Measurements from ENCODE around the gene DMD. TPM values are rescaled to one million over a fixed set of nuclear protein-coding genes. Genes with fewer than 3 reads are reported as not detected.

DMD gene
- total RNA-seq, 1 experiment from 2014 or later: 25.3 TPM

DNA sequence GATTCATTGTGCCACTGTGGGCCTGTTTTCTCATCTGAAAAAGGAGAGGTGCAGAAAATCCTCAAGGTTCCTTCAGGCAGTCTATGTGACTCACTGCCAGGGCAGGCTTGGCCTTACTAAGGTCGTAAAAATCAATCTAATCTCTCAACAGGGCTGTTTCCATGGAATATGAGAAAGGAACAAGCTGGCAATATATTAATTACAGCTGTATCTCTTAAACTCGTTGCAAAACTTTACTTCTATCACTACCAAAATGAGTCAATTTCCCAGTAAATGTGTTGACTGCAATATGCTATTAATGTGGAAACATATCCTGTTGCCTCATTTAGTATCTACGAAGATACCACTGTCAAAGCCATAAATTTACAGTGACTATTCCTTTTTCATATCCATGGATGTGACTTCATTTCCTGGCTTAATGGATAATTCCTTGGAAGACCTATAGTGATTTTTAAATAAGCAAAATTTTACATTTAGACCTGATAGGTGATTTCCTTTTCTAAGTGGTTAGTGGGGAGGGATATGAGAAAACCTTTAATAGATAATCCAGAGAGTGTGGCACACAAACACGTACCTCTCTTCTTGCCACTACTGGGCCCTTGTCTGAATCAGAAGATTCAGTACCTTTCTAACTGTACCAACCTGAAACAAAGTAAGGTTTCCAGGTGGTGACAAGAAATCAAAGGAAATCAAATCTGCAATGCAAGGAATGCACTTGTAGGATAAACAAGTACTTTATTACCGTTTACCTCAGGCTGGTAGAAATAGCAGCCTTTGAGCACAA is 2012.1 kb downstream of the DMD start:
- no peaks in the 10 kb centered on the region for H3K79me2 ChIP-seq (ENCODE audit: low read depth)
- H3K9me3 ChIP-seq (ENCODE audit: insufficient read depth, low read depth): no peaks in the 10 kb centered on the region
- no peaks in the 10 kb centered on the region for H3K4me1 ChIP-seq (replicated peaks; ENCODE audit: insufficient read depth)
- H3K27ac ChIP-seq: no peak overlapping the region
- H3K9me2 ChIP-seq (ENCODE audit: insufficient read depth): no peaks in the 10 kb centered on the region
- peak in 1 of 2 experiments; percentile 41 for DNase-seq
- TF ChIP-seq, protein P1, sequence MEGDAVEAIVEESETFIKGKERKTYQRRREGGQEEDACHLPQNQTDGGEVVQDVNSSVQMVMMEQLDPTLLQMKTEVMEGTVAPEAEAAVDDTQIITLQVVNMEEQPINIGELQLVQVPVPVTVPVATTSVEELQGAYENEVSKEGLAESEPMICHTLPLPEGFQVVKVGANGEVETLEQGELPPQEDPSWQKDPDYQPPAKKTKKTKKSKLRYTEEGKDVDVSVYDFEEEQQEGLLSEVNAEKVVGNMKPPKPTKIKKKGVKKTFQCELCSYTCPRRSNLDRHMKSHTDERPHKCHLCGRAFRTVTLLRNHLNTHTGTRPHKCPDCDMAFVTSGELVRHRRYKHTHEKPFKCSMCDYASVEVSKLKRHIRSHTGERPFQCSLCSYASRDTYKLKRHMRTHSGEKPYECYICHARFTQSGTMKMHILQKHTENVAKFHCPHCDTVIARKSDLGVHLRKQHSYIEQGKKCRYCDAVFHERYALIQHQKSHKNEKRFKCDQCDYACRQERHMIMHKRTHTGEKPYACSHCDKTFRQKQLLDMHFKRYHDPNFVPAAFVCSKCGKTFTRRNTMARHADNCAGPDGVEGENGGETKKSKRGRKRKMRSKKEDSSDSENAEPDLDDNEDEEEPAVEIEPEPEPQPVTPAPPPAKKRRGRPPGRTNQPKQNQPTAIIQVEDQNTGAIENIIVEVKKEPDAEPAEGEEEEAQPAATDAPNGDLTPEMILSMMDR (conservative IDR thresholded peaks at IDR 0.05): no peak
- TF ChIP-seq EZH2 (IDR thresholded peaks at IDR 0.05; ENCODE audit: low read depth): no peak
- H3K27me3 ChIP-seq (ENCODE audit: insufficient read depth, low read depth): no peaks in the 10 kb centered on the region
- intact Hi-C loops (cut with micrococcal nuclease; ENCODE audit: unreplicated experiment): no loop called here
- ChIA-PET POLR2A (ENCODE audit: unreplicated experiment) (no interaction called here), CTCF (no interaction called here)
- H3K36me3 ChIP-seq (ENCODE audit: low read depth): no peaks in the 10 kb centered on the region
- no peak overlapping the region for H2AFZ ChIP-seq
- no peaks in the 10 kb centered on the region for H4K20me1 ChIP-seq (ENCODE audit: insufficient read depth)
- no TSS peak for BruUV-seq (replicated peaks)
- no peak overlapping the region for H3K4me3 ChIP-seq
- no peaks in the 10 kb centered on the region for H3F3A ChIP-seq (ENCODE audit: insufficient read depth, low read depth)
- no peak overlapping the region for H3K4me2 ChIP-seq

DNA sequence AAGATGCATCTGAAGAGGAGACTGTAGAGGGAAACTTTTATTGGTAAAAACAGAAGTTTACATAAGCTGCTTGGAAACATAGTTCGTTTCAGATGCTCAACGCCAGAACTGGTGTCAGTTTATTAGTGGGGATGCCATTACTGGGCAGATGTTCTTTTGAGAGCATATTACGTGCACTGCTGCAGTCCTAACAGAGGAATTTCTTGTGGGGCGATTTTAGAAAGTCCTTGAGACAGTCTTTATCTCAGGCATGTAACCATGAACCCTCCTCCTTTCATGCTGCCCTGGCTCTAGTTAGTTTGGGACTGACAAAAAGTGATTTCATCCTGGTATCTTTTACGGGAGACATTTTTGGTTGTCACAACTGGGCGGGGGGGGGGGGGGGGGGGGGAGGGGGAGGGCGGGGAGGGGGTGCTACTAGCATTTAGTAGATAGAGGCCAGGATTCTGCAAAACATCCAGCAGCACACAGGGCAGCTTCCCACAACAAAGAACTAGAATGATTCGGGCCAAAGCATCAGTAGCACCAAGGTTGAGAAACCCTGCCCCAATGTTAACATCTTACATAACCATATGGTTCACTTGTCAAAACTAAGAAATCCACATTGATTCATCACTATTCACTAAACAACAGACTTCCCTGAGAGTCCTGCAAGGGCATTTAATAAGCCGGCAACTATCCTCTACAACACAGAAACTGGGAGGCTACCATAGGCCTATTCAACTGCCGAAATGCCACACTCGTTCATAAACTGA is 2021.0 kb downstream of the DMD start:
- POLR2A ChIA-PET (ENCODE audit: unreplicated experiment): no interaction called here
- no peaks in the 10 kb centered on the region for H3K4me1 ChIP-seq (replicated peaks; ENCODE audit: insufficient read depth)
- no TSS peak for BruUV-seq (replicated peaks)

DNA sequence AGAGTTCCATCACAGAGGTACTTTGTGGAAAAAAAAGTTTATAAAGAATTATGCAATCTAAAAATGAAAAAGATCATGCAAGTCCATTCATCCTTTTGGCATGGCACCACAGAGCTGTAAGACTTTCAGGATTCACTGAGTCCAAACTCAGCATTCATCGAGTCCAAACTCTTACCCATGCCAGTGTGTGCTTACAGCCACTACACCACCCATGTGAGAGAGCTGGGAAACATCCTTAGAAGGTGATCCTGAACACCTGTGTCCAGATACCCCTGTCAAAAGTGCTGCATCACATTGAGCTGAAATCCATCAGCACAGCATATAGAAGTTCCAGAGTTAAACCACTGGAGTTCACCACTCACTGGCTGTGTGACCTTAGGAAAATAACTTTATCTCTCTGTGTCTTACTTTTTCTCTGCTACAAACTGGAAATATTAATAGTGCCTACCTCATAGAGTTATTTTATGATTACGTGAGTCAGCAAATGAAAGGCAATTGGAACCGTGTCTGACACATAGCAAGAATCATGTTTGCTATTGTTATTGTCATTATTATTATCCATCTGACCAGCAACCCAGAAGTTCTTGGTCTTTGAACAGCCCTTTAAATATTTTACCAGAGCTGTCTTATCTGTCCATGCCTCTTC is 2024.5 kb downstream of the DMD start:
- H3K36me3 ChIP-seq (ENCODE audit: low read depth): no peaks in the 10 kb centered on the region
- no TSS peak for BruUV-seq (replicated peaks)
- no peaks in the 10 kb centered on the region for H3K4me1 ChIP-seq (replicated peaks; ENCODE audit: insufficient read depth)
- no peak overlapping the region for H3K4me2 ChIP-seq
- H4K20me1 ChIP-seq (ENCODE audit: insufficient read depth): no peaks in the 10 kb centered on the region
- no peak overlapping the region for H3K4me3 ChIP-seq
- H3K27me3 ChIP-seq (ENCODE audit: insufficient read depth, low read depth): no peaks in the 10 kb centered on the region
- no peaks in the 10 kb centered on the region for H3K9me2 ChIP-seq (ENCODE audit: insufficient read depth)
- ChIA-PET POLR2A (ENCODE audit: unreplicated experiment) (no interaction called here), CTCF (no interaction called here)
- no peak overlapping the region for H3K27ac ChIP-seq
- TF ChIP-seq, protein P1 (conservative IDR thresholded peaks at IDR 0.05): no peak
- TF ChIP-seq EZH2 (IDR thresholded peaks at IDR 0.05; ENCODE audit: low read depth): no peak
- H3F3A ChIP-seq (ENCODE audit: insufficient read depth, low read depth): no peaks in the 10 kb centered on the region
- H3K9me3 ChIP-seq (ENCODE audit: insufficient read depth, low read depth): no peaks in the 10 kb centered on the region
- intact Hi-C loops (cut with micrococcal nuclease; ENCODE audit: unreplicated experiment): no loop called here
- no peaks in the 10 kb centered on the region for H3K79me2 ChIP-seq (ENCODE audit: low read depth)
- no peak for DNase-seq
- no peak overlapping the region for H2AFZ ChIP-seq

More for the DNA sequence above, 2021.0 kb downstream of the DMD start:
- DNase-seq: no peak
- no peaks in the 10 kb centered on the region for H3F3A ChIP-seq (ENCODE audit: insufficient read depth, low read depth)
- H3K4me3 ChIP-seq: no peak overlapping the region
- H3K36me3 ChIP-seq (ENCODE audit: low read depth): no peaks in the 10 kb centered on the region
- H3K79me2 ChIP-seq (ENCODE audit: low read depth): no peaks in the 10 kb centered on the region
- intact Hi-C loops (cut with micrococcal nuclease; ENCODE audit: unreplicated experiment): no loop called here
- no peaks in the 10 kb centered on the region for H3K9me2 ChIP-seq (ENCODE audit: insufficient read depth)
- H3K9me3 ChIP-seq (ENCODE audit: insufficient read depth, low read depth): no peaks in the 10 kb centered on the region
- CTCF ChIA-PET: no interaction called here
- no peak overlapping the region for H3K27ac ChIP-seq
- no peaks in the 10 kb centered on the region for H4K20me1 ChIP-seq (ENCODE audit: insufficient read depth)
- H3K27me3 ChIP-seq (ENCODE audit: insufficient read depth, low read depth): no peaks in the 10 kb centered on the region
- TF ChIP-seq, protein P1 (conservative IDR thresholded peaks at IDR 0.05): no peak
- TF ChIP-seq EZH2 (IDR thresholded peaks at IDR 0.05; ENCODE audit: low read depth): no peak
- H3K4me2 ChIP-seq: no peak overlapping the region
- H2AFZ ChIP-seq: no peak overlapping the region
